Measurements from ENCODE around the gene UPP2.

GRCh38 chr2:158066046-158066713 is 35.5 kb upstream of the UPP2 start:
- TF ChIP-seq RFX5 (IDR thresholded peaks at IDR 0.05) = no peak
- no peak for TF ChIP-seq CTCF (IDR thresholded peaks at IDR 0.05)
- no peak for TF ChIP-seq HMGXB4 (CRISPR knock-in tag; IDR thresholded peaks at IDR 0.05; ENCODE audit: borderline replicate concordance)
- no peak for TF ChIP-seq HDAC2 (IDR thresholded peaks at IDR 0.05)
- no peak for TF ChIP-seq POLR2A (IDR thresholded peaks at IDR 0.05; ENCODE audit: low read length)
- no peak for TF ChIP-seq RNF2 (IDR thresholded peaks at IDR 0.05; ENCODE audit: borderline replicate concordance, low read depth)

All from A549 (cell line).